ENCODE measurements around the gene MUC15.
"Not testable (repeated sequence)": the region's sequence is repeated elsewhere in the genome, so short reads cannot be mapped to it uniquely, and the experiment has no call there.

Gene MUC15

GRCh38 chr11:26571861-26572654, at the start of gene MUC15:
MUC15 (minus strand) TSS chr11:26572263; CDS start chr11:26567094, 5,169 bp downstream.
- peak in 1 of 2 experiments; percentile 47 for DNase-seq (ENCODE audit: low read depth in 1 of 2, low spot score in 1 of 2)
- no peak for TF ChIP-seq JUND (IDR thresholded peaks at IDR 0.05; ENCODE audit: low read depth)
- in situ Hi-C loops (cut with HindIII; ENCODE audit: low pct_unique_long_range_greater_than_20kb, low sequenced_read_pairs), result no loop called here

- no peak for TF ChIP-seq JUND (IDR thresholded peaks at IDR 0.05; ENCODE audit: low read depth)
- in situ Hi-C loops (cut with HindIII; ENCODE audit: low pct_unique_long_range_greater_than_20kb, low sequenced_read_pairs), result no loop called here
- no peak for DNase-seq (ENCODE audit: low read depth in 1 of 2, low spot score in 1 of 2)
These were observed 49.1 kb upstream of the MUC15 start for GRCh38 chr11:26621132-26621531.

- in situ Hi-C loops (cut with HindIII; ENCODE audit: low pct_unique_long_range_greater_than_20kb, low sequenced_read_pairs), result no loop called here
- DNase-seq (ENCODE audit: low read depth in 1 of 2, low spot score in 1 of 2), result no peak
- TF ChIP-seq JUND (IDR thresholded peaks at IDR 0.05; ENCODE audit: low read depth), result no peak
These were observed 48.4 kb upstream of the MUC15 start for GRCh38 chr11:26620282-26621045.

- no peak for TF ChIP-seq JUND (IDR thresholded peaks at IDR 0.05; ENCODE audit: low read depth)
These were observed 46.4 kb upstream of the MUC15 start for GRCh38 chr11:26618441-26618840.

GRCh38 chr11:26613759-26614158, 41.7 kb upstream of the MUC15 start:
- in situ Hi-C loops (cut with HindIII; ENCODE audit: low pct_unique_long_range_greater_than_20kb, low sequenced_read_pairs), result no loop called here
- TF ChIP-seq JUND (IDR thresholded peaks at IDR 0.05; ENCODE audit: low read depth), result no peak
- no peak for DNase-seq (ENCODE audit: low read depth in 1 of 2, low spot score in 1 of 2)

More at GRCh38 chr11:26618441-26618840, 46.4 kb upstream of the MUC15 start:
- DNase-seq (ENCODE audit: low read depth in 1 of 2, low spot score in 1 of 2), result no peak
- in situ Hi-C loops (cut with HindIII; ENCODE audit: low pct_unique_long_range_greater_than_20kb, low sequenced_read_pairs), result no loop called here

GRCh38 chr11:26608507-26609146, 36.6 kb upstream of the MUC15 start:
- no peak for TF ChIP-seq JUND (IDR thresholded peaks at IDR 0.05; ENCODE audit: low read depth)
- in situ Hi-C loops (cut with HindIII; ENCODE audit: low pct_unique_long_range_greater_than_20kb, low sequenced_read_pairs), result no loop called here
- DNase-seq (ENCODE audit: low read depth in 1 of 2, low spot score in 1 of 2), result no peak

- in situ Hi-C loops (cut with HindIII; ENCODE audit: low pct_unique_long_range_greater_than_20kb, low sequenced_read_pairs), result no loop called here
- DNase-seq (ENCODE audit: low read depth in 1 of 2, low spot score in 1 of 2), result no peak
- no peak for TF ChIP-seq JUND (IDR thresholded peaks at IDR 0.05; ENCODE audit: low read depth)
These were observed 35.9 kb upstream of the MUC15 start for GRCh38 chr11:26607725-26608506.

- DNase-seq (ENCODE audit: low read depth in 1 of 2, low spot score in 1 of 2), result no peak
- TF ChIP-seq JUND (IDR thresholded peaks at IDR 0.05; ENCODE audit: low read depth), result no peak
- in situ Hi-C loops (cut with HindIII; ENCODE audit: low pct_unique_long_range_greater_than_20kb, low sequenced_read_pairs), result no loop called here
These were observed 27.9 kb upstream of the MUC15 start for GRCh38 chr11:26599876-26600434.

GRCh38 chr11:26599425-26599824, 27.4 kb upstream of the MUC15 start:
- DNase-seq (ENCODE audit: low read depth in 1 of 2, low spot score in 1 of 2), result no peak
- in situ Hi-C loops (cut with HindIII; ENCODE audit: low pct_unique_long_range_greater_than_20kb, low sequenced_read_pairs), result no loop called here
- TF ChIP-seq JUND (IDR thresholded peaks at IDR 0.05; ENCODE audit: low read depth), result no peak

- TF ChIP-seq JUND (IDR thresholded peaks at IDR 0.05; ENCODE audit: low read depth), result no peak
- DNase-seq (ENCODE audit: low read depth in 1 of 2, low spot score in 1 of 2), result no peak
- in situ Hi-C loops (cut with HindIII; ENCODE audit: low pct_unique_long_range_greater_than_20kb, low sequenced_read_pairs), result no loop called here
These were observed 25.8 kb upstream of the MUC15 start for GRCh38 chr11:26597899-26598298.

- in situ Hi-C loops (cut with HindIII; ENCODE audit: low pct_unique_long_range_greater_than_20kb, low sequenced_read_pairs), result not testable (repeated sequence)
- peak in 1 of 2 experiments; percentile 12 for DNase-seq (ENCODE audit: low read depth in 1 of 2, low spot score in 1 of 2)
These were observed 25.1 kb upstream of the MUC15 start for GRCh38 chr11:26597049-26597689.

GRCh38 chr11:26595207-26595865, 23.3 kb upstream of the MUC15 start:
- not testable (repeated sequence) for DNase-seq (ENCODE audit: low read depth in 1 of 2, low spot score in 1 of 2)

More at GRCh38 chr11:26595207-26595865, 23.3 kb upstream of the MUC15 start:
- in situ Hi-C loops (cut with HindIII; ENCODE audit: low pct_unique_long_range_greater_than_20kb, low sequenced_read_pairs), result not testable (repeated sequence)
